T1000 (cell line): Measurements from ENCODE around the gene MMP27.

ENCODE experiments used
- DNase-seq: peaks from one replicate; lab custom pipeline; 2025; ENCODE audit warnings: mixed read lengths; lab: John Stamatoyannopoulos, UW

The MMP27 gene

GRCh38 chr11:102703826-102704493 lies 1.6 kb downstream of the MMP27 start:
- no peak for DNase-seq

- no peak for DNase-seq
Measured at GRCh38 chr11:102695201-102695600, 10.4 kb downstream of the MMP27 start.

- no peak for DNase-seq
Measured at GRCh38 chr11:102685754-102686153, 19.8 kb downstream of the MMP27 start.

- no peak for DNase-seq
Measured at GRCh38 chr11:102685338-102685737, 20.2 kb downstream of the MMP27 start.

GRCh38 chr11:102683277-102683676 lies 22.3 kb downstream of the MMP27 start:
- no peak for DNase-seq

- DNase-seq, result no peak
Measured at GRCh38 chr11:102680945-102681344, 24.6 kb downstream of the MMP27 start.

- no peak for DNase-seq
Measured at GRCh38 chr11:102678022-102678421, 27.5 kb downstream of the MMP27 start.

- DNase-seq, result no peak
Measured at GRCh38 chr11:102676084-102676483, 29.5 kb downstream of the MMP27 start.

GRCh38 chr11:102669664-102670063 lies 35.9 kb downstream of the MMP27 start:
- no peak for DNase-seq

- DNase-seq, result no peak
Measured at GRCh38 chr11:102666331-102666957, 39.1 kb downstream of the MMP27 start.

- DNase-seq, result no peak
Measured at GRCh38 chr11:102664001-102664752, 41.4 kb downstream of the MMP27 start.

GRCh38 chr11:102662607-102663006 lies 43.0 kb downstream of the MMP27 start:
- no peak for DNase-seq

- no peak for DNase-seq
Measured at GRCh38 chr11:102661040-102661439, 44.5 kb downstream of the MMP27 start.

GRCh38 chr11:102656528-102656927 lies 49.0 kb downstream of the MMP27 start:
- no peak for DNase-seq

GRCh38 chr11:102655547-102655946 lies 50.0 kb downstream of the MMP27 start:
- DNase-seq, result no peak

- no peak for DNase-seq
Measured at GRCh38 chr11:102654761-102655160, 50.8 kb downstream of the MMP27 start.

- DNase-seq, result no peak
Measured at GRCh38 chr11:102653744-102654291, 51.8 kb downstream of the MMP27 start.

- DNase-seq, result no peak
Measured at GRCh38 chr11:102647430-102647829, 58.1 kb downstream of the MMP27 start.

GRCh38 chr11:102643941-102644340 lies 61.6 kb downstream of the MMP27 start:
- DNase-seq, result no peak
